ENCODE measurements around the gene SFRP2.

DNA sequence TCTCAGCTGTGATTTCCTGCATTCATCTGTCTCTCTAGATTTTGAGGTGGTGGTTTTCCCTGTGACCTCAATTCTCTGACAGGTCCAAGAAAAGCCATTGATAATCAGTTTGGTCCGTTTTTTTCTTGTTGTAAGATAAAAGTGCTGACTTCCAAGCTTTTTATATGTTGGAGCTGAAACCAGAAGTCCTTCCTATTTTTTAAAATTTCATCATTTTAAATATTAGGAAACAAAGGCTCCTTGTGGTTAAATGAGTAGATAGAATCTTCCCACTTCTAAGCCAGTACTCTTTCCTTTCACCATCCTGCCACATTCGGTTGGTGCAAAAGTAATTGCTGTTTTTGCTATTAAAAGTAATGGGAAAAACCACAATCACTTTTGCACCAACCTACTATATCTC, 47.3 kb downstream of the SFRP2 start:
- TF ChIP-seq, protein P1, sequence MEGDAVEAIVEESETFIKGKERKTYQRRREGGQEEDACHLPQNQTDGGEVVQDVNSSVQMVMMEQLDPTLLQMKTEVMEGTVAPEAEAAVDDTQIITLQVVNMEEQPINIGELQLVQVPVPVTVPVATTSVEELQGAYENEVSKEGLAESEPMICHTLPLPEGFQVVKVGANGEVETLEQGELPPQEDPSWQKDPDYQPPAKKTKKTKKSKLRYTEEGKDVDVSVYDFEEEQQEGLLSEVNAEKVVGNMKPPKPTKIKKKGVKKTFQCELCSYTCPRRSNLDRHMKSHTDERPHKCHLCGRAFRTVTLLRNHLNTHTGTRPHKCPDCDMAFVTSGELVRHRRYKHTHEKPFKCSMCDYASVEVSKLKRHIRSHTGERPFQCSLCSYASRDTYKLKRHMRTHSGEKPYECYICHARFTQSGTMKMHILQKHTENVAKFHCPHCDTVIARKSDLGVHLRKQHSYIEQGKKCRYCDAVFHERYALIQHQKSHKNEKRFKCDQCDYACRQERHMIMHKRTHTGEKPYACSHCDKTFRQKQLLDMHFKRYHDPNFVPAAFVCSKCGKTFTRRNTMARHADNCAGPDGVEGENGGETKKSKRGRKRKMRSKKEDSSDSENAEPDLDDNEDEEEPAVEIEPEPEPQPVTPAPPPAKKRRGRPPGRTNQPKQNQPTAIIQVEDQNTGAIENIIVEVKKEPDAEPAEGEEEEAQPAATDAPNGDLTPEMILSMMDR (IDR thresholded peaks at IDR 0.05; ENCODE audit: insufficient read depth, low read length): no peak
- TF ChIP-seq GABPA (IDR thresholded peaks at IDR 0.05; ENCODE audit: low read depth): no peak
- TF ChIP-seq POLR2AphosphoS5 (IDR thresholded peaks at IDR 0.05; ENCODE audit: low read depth): no peak
- TF ChIP-seq, protein P2, sequence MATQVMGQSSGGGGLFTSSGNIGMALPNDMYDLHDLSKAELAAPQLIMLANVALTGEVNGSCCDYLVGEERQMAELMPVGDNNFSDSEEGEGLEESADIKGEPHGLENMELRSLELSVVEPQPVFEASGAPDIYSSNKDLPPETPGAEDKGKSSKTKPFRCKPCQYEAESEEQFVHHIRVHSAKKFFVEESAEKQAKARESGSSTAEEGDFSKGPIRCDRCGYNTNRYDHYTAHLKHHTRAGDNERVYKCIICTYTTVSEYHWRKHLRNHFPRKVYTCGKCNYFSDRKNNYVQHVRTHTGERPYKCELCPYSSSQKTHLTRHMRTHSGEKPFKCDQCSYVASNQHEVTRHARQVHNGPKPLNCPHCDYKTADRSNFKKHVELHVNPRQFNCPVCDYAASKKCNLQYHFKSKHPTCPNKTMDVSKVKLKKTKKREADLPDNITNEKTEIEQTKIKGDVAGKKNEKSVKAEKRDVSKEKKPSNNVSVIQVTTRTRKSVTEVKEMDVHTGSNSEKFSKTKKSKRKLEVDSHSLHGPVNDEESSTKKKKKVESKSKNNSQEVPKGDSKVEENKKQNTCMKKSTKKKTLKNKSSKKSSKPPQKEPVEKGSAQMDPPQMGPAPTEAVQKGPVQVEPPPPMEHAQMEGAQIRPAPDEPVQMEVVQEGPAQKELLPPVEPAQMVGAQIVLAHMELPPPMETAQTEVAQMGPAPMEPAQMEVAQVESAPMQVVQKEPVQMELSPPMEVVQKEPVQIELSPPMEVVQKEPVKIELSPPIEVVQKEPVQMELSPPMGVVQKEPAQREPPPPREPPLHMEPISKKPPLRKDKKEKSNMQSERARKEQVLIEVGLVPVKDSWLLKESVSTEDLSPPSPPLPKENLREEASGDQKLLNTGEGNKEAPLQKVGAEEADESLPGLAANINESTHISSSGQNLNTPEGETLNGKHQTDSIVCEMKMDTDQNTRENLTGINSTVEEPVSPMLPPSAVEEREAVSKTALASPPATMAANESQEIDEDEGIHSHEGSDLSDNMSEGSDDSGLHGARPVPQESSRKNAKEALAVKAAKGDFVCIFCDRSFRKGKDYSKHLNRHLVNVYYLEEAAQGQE (IDR thresholded peaks at IDR 0.05; ENCODE audit: insufficient replicate concordance, low read depth): no peak
- TF ChIP-seq SPI1 (IDR thresholded peaks at IDR 0.05; ENCODE audit: borderline replicate concordance, low read depth): no peak
